22Rv1 (cell line): Measurements from ENCODE around the gene CLIC3.

ENCODE experiments used
- H3K27ac ChIP-seq: fragments of 450-650 bp; 2 replicates; pipeline ENCODE4 v1.5.1; 2017
- ZFX ChIP-seq: fragments of 450-650 bp; IDR thresholded peaks from 2 replicates; pipeline ENCODE4 v1.6.1; 2017; ENCODE audit warnings: antibody characterized with exemption, borderline replicate concordance
- TF ChIP-seq, protein P1 (sequence below): fragments of 450-650 bp; IDR thresholded peaks from 2 replicates; pipeline ENCODE4 v1.5.1; 2017; ENCODE audit warnings: mild to moderate bottlenecking

Gene CLIC3

GRCh38 chr9:136957461-136957860 is 38.9 kb downstream of the CLIC3 start:
- no peak for TF ChIP-seq ZFX
- TF ChIP-seq, protein P1, sequence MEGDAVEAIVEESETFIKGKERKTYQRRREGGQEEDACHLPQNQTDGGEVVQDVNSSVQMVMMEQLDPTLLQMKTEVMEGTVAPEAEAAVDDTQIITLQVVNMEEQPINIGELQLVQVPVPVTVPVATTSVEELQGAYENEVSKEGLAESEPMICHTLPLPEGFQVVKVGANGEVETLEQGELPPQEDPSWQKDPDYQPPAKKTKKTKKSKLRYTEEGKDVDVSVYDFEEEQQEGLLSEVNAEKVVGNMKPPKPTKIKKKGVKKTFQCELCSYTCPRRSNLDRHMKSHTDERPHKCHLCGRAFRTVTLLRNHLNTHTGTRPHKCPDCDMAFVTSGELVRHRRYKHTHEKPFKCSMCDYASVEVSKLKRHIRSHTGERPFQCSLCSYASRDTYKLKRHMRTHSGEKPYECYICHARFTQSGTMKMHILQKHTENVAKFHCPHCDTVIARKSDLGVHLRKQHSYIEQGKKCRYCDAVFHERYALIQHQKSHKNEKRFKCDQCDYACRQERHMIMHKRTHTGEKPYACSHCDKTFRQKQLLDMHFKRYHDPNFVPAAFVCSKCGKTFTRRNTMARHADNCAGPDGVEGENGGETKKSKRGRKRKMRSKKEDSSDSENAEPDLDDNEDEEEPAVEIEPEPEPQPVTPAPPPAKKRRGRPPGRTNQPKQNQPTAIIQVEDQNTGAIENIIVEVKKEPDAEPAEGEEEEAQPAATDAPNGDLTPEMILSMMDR = no peak
- no peak overlapping the region for H3K27ac ChIP-seq

- no peak overlapping the region for H3K27ac ChIP-seq
- TF ChIP-seq ZFX = no peak
- TF ChIP-seq, protein P1 = no peak
Observed at GRCh38 chr9:136956604-136957003, 39.8 kb downstream of the CLIC3 start.

GRCh38 chr9:136955943-136956335 is 40.4 kb downstream of the CLIC3 start:
- no peak overlapping the region for H3K27ac ChIP-seq
- no peak for TF ChIP-seq ZFX
- TF ChIP-seq, protein P1 = no peak

DNA sequence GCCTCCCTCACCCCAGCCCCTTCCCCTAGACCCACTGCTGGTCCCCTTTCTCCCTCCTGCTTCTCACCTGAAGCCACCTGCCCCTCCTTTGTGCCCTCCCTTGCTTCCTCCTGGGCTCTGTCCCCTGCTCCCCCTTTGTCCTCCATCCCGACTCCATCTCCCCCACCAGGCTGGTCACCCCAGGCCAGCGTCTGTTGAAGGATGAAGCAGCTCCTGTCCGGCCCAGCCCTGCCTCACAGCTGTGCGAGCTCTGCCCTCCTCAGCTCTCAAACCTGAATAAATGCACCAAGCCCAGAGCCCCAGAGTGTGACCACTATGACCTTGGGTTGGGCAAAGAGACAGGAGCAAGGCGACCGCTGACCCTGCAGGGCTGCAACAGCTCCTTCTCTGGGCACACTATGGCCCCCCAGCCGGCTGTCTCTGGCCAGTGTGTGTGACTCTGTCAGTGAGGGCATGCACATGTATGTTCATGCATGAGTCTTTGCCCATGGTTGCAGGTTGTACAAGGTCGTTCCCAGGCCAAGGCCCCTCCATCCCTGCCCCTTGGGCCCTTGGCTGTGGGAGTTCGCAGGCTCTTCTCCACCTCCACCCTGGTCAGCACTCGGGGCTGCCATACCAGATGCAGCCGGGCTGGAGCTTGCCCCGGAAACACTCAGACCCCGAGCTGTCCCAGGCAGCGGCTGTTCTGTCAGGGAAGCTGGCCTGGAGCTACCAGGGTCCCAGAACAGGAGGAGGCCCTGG is 41.0 kb downstream of the CLIC3 start:
- no peak overlapping the region for H3K27ac ChIP-seq
- TF ChIP-seq ZFX = no peak
- TF ChIP-seq, protein P1 = no peak

DNA sequence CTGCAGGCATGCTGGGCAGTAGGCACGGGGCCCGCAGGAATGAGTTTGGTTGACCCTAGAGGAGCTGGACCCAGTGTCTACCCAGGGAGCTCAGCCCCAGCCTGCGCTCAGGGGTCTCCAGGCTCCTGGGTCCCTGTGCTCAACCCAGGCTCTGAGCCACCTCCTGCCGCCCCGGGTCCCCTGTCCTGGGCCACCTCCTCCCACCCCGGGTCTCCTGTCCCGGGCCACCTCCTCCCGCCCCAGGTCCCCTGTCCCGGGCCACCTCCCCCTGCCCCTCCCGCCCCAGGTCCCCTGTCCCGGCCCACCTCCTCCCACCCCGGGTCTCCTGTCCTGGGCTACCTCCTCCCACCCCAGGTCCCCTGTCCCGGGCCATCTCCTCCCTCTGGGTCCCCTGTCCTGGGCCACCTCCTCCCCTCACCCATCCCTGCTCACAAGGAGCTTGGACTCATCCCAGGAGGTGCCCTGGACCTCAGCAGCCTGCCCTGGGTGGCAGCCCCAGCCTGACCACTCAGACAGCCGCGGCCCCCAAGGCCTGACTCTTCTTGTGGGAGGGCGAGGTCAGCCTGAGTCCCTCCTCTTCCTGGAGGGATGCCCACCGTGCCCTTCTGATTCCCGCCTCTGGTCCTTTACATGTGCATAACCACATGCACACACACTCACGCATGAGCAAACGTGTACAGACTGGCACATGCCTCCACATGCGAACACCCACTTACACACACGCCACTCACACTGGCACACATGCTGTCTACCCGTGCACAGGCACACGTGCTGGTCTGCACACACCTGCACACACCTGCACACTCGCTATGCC is 41.9 kb downstream of the CLIC3 start:
- H3K27ac ChIP-seq = no peak overlapping the region
- TF ChIP-seq, protein P1 = no peak
- no peak for TF ChIP-seq ZFX

DNA sequence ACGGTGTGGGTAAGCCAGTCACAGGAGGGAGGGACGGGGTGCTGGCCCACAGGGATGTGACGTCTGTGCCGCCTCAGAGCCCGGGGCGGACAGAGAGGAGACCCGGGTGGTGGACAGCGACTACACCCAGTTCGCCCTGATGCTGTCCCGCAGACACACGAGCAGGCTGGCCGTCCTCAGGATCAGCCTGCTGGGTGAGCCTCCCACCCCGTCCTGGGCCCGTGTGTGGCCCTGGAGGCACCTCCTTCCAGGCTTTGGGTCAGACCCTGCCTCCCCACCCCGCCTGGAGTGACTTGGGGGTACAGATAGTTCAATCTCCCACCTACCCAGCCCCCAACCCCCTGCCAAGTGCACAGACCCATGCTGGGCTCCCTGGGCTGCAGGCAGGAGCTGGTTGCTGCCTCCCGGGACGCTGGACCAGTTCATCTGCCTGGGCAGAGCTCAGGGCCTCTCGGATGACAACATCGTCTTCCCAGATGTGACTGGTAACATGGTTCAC is 42.5 kb downstream of the CLIC3 start:
- no peak overlapping the region for H3K27ac ChIP-seq
- TF ChIP-seq, protein P1 = no peak
- TF ChIP-seq ZFX = no peak
